Ishikawa (cell line): Measurements from ENCODE around the gene DLG3.

Experiments
- CEBPB ChIP-seq: IDR thresholded peaks from 2 replicates; pipeline ENCODE4 v1.6.1; 2012
- CREB1 ChIP-seq: IDR thresholded peaks from 2 replicates; pipeline ENCODE4 v1.6.1; 2012; ENCODE audit warnings: low read depth
- EGR1 ChIP-seq: IDR thresholded peaks from 2 replicates; pipeline ENCODE4 v1.6.1; 2012
- EP300 ChIP-seq: IDR thresholded peaks from 2 replicates; pipeline ENCODE4 v1.6.1; 2012; ENCODE audit warnings: borderline replicate concordance
- FOXM1 ChIP-seq: IDR thresholded peaks from 2 replicates; pipeline ENCODE4 v1.6.1; 2012; ENCODE audit warnings: low read depth, borderline replicate concordance
- MAX ChIP-seq: IDR thresholded peaks from 2 replicates; pipeline ENCODE4 v1.6.1; 2012
- NFIC ChIP-seq: IDR thresholded peaks from 2 replicates; pipeline ENCODE4 v1.6.1; 2012
- RAD21 ChIP-seq: IDR thresholded peaks from 2 replicates; pipeline ENCODE4 v1.6.1; 2012; ENCODE audit warnings: low read depth
- REST ChIP-seq: IDR thresholded peaks from 2 replicates; pipeline ENCODE4 v1.6.1; 2012; ENCODE audit warnings: low read depth, mild to moderate bottlenecking
- TAF1 ChIP-seq: IDR thresholded peaks from 2 replicates; pipeline ENCODE4 v1.6.1; 2012; ENCODE audit warnings: low read depth, mild to moderate bottlenecking
- TCF12 ChIP-seq: IDR thresholded peaks from 2 replicates; pipeline ENCODE4 v1.6.1; 2012; ENCODE audit warnings: low read depth
- TEAD4 ChIP-seq: IDR thresholded peaks from 2 replicates; pipeline ENCODE4 v1.6.1; 2012
- USF1 ChIP-seq: IDR thresholded peaks from 2 replicates; pipeline ENCODE4 v1.6.1; 2012
- YY1 ChIP-seq: IDR thresholded peaks from 2 replicates; pipeline ENCODE4 v1.6.1; 2012; ENCODE audit warnings: low read depth
- ZBTB7A ChIP-seq: IDR thresholded peaks from 2 replicates; pipeline ENCODE4 v1.6.1; 2012; ENCODE audit warnings: low read depth

The DLG3 gene

GRCh38 chrX:70500826-70501225 is 56.2 kb downstream of the DLG3 start:
- TF ChIP-seq USF1 (no peak), RAD21 (no peak), NFIC (no peak), ZBTB7A (no peak), TEAD4 (no peak), EP300 (no peak), CEBPB (no peak), TAF1 (no peak), FOXM1 (no peak), EGR1 (no peak), CREB1 (no peak), TCF12 (no peak), MAX (no peak), REST (no peak), YY1 (no peak)

- no peak for TF ChIP-seq EP300
- TF ChIP-seq EGR1: no peak
- TF ChIP-seq MAX: no peak
- no peak for TF ChIP-seq CREB1
- no peak for TF ChIP-seq NFIC
- no peak for TF ChIP-seq FOXM1
- TF ChIP-seq TCF12: no peak
- no peak for TF ChIP-seq YY1
- TF ChIP-seq TAF1: no peak
- TF ChIP-seq USF1: no peak
- no peak for TF ChIP-seq RAD21
- no peak for TF ChIP-seq REST
- TF ChIP-seq ZBTB7A: no peak
- TF ChIP-seq CEBPB: no peak
- no peak for TF ChIP-seq TEAD4
Measured at GRCh38 chrX:70504772-70505450, 60.3 kb downstream of the DLG3 start.

- TF ChIP-seq NFIC: no peak
Measured at GRCh38 chrX:70505451-70505841, 60.8 kb downstream of the DLG3 start.

GRCh38 chrX:70508296-70508911 is 63.8 kb downstream of the DLG3 start:
- TF ChIP-seq USF1: no peak
- TF ChIP-seq FOXM1: no peak
- TF ChIP-seq TCF12: no peak
- no peak for TF ChIP-seq ZBTB7A
- TF ChIP-seq CEBPB: no peak
- no peak for TF ChIP-seq NFIC
- TF ChIP-seq MAX: no peak
- TF ChIP-seq TEAD4: no peak
- no peak for TF ChIP-seq RAD21
- no peak for TF ChIP-seq EGR1

GRCh38 chrX:70509078-70509477 is 64.4 kb downstream of the DLG3 start:
- TF ChIP-seq TEAD4 (no peak), TCF12 (no peak), NFIC (no peak), ZBTB7A (no peak)
